NCI-H2107 (cell line): ENCODE results near the gene EXOC4.
"Not testable (repeated sequence)": the region's sequence is repeated elsewhere in the genome, so short reads cannot be mapped to it uniquely, and the experiment has no call there.

ENCODE experiments used
- DNase-seq: peaks from one replicate; lab custom pipeline; 2025; lab: John Stamatoyannopoulos, UW

EXOC4 gene

GRCh38 chr7:133985300-133985699 is 732.4 kb downstream of the EXOC4 start:
- no peak for DNase-seq

- DNase-seq, result no peak
Measured at GRCh38 chr7:133987582-133987981, 734.7 kb downstream of the EXOC4 start.

GRCh38 chr7:133993547-133993946 is 740.7 kb downstream of the EXOC4 start:
- no peak for DNase-seq

GRCh38 chr7:133994100-133994499 is 741.2 kb downstream of the EXOC4 start:
- not testable (repeated sequence) for DNase-seq

GRCh38 chr7:133997463-133997862 is 744.6 kb downstream of the EXOC4 start:
- DNase-seq, result no peak

GRCh38 chr7:133999178-133999577 is 746.3 kb downstream of the EXOC4 start:
- DNase-seq, result no peak

GRCh38 chr7:134004829-134005505 is 752.1 kb downstream of the EXOC4 start:
- no peak for DNase-seq

GRCh38 chr7:134009314-134010110 is 756.6 kb downstream of the EXOC4 start:
- DNase-seq, result no peak

- DNase-seq, result no peak
Measured at GRCh38 chr7:134013249-134013648, 760.4 kb downstream of the EXOC4 start.

GRCh38 chr7:134014935-134015334 is 762.1 kb downstream of the EXOC4 start:
- no peak for DNase-seq

GRCh38 chr7:134016223-134016941 is 763.5 kb downstream of the EXOC4 start:
- peak; percentile 15 for DNase-seq

- no peak for DNase-seq
Measured at GRCh38 chr7:134016942-134017303, 764.0 kb downstream of the EXOC4 start.

- no peak for DNase-seq
Measured at GRCh38 chr7:134018306-134018705, 765.4 kb downstream of the EXOC4 start.

- no peak for DNase-seq
Measured at GRCh38 chr7:134019251-134019650, 766.4 kb downstream of the EXOC4 start.

- no peak for DNase-seq
Measured at GRCh38 chr7:134021836-134022235, 769.0 kb downstream of the EXOC4 start.

- no peak for DNase-seq
Measured at GRCh38 chr7:134022286-134022911, 769.5 kb downstream of the EXOC4 start.

- DNase-seq, result no peak
Measured at GRCh38 chr7:134024739-134025138, 771.9 kb downstream of the EXOC4 start.

GRCh38 chr7:134028853-134029252 is 776.0 kb downstream of the EXOC4 start:
- DNase-seq, result no peak

- DNase-seq, result no peak
Measured at GRCh38 chr7:134029743-134030142, 776.9 kb downstream of the EXOC4 start.

GRCh38 chr7:134030460-134030865 is 777.6 kb downstream of the EXOC4 start:
- DNase-seq, result no peak

- peak; percentile 60 for DNase-seq
Measured at GRCh38 chr7:134031835-134032617, 779.1 kb downstream of the EXOC4 start.

- no peak for DNase-seq
Measured at GRCh38 chr7:134034652-134035051, 781.8 kb downstream of the EXOC4 start.
